HepG2 (cell line): ENCODE measurements around the gene DEPDC5. TPM values are rescaled to one million over a fixed set of nuclear protein-coding genes. Genes with fewer than 3 reads are reported as not detected.

Experiments used
- ATAC-seq: fragments of 200-7000 bp; cut with Tn5 transposase; 3 replicates; pipeline ENCODE4 v1.9.1; 2020; ENCODE audit warnings: mild to moderate bottlenecking, moderate library complexity
- BruUV-seq: library from RNA; stranded (reverse); fragments of 400-500 nt; replicated peaks from 2 replicates; lab custom pipeline; 2021; lab: Mats Ljungman, UMichigan
- CTCF ChIA-PET: fragments of 300-600 bp; formaldehyde crosslinking; extraction: SDS; loops from one replicate; lab custom pipeline; 2021; ENCODE audit warnings: low total read pairs, inconsistent platforms, low intra/inter-chr PET ratio; lab: Yijun Ruan, JAX
- POLR2A ChIA-PET: fragments of 350-600 bp; sonication (Branson Sonifier 250); formaldehyde crosslinking; loops from one replicate; lab custom pipeline; 2020; ENCODE audit warnings: antibody characterized with exemption, inconsistent platforms; lab: Yijun Ruan, JAX
- DNase-seq: peaks from one replicate; pipeline ENCODE4 v3.0.0-alpha.2; 2015; ENCODE audit warnings: low spot score
- FAIRE-seq: peaks from 3 replicates; lab custom pipeline; 2011; peaks lifted over from hg19 to GRCh38; lab: Jason Lieb, UNC
- H2AFZ ChIP-seq: one replicate; pipeline ENCODE4 v1.6.1; 2011; ENCODE audit warnings: low read length, inconsistent platforms
- H3K27ac ChIP-seq: fragments of 300-600 bp; 3 replicates; pipeline ENCODE4 v1.8.0; 2011; ENCODE audit warnings: mixed run types, mild to moderate bottlenecking, mixed read lengths, low read length, inconsistent platforms; ENCODE audit not compliant: insufficient read depth; ENCODE audit errors: extremely low read length
- H3K27me3 ChIP-seq, 2 experiments: fragments of 200-600 bp in 1 of 2; 2 replicates in 1 of 2; 3 replicates in 1 of 2; pipeline versions ENCODE4 v1.6.0 to v1.8.0; 2011; ENCODE audit warnings: low read length in 2 of 2, mild to moderate bottlenecking in 2 of 2, moderate library complexity in 2 of 2, inconsistent platforms in 1 of 2; ENCODE audit not compliant: insufficient read depth in 2 of 2, control insufficient read depth in 1 of 2
- H3K36me3 ChIP-seq, 2 experiments: fragments of 200-600 bp in 1 of 2; replicated peaks in 1 of 2; 2 replicates in 1 of 2; 3 replicates in 1 of 2; pipeline versions ENCODE4 v1.5.1 to v1.8.0; 2011; ENCODE audit warnings: low read length in 2 of 2, inconsistent platforms in 1 of 2; ENCODE audit not compliant: insufficient read depth in 2 of 2, control insufficient read depth in 1 of 2
- H3K4me1 ChIP-seq: 2 replicates; pipeline ENCODE4 v1.5.1; 2012; ENCODE audit warnings: low read length, inconsistent platforms; ENCODE audit not compliant: insufficient read depth
- H3K4me2 ChIP-seq: 2 replicates; pipeline ENCODE4 v1.6.0; 2011; ENCODE audit warnings: low read depth, low read length, inconsistent platforms
- H3K4me3 ChIP-seq, 3 experiments: fragments of 200-600 bp in 1 of 3; sonication (generic), shearing (Covaris generic) in 1 of 3; replicated peaks in 1 of 3; 2 replicates each; pipeline ENCODE4 v1.5.1; 2011 to 2016; ENCODE audit warnings: low read length in 3 of 3, inconsistent platforms in 2 of 3, low read depth in 2 of 3, mild to moderate bottlenecking in 2 of 3, control low read depth in 1 of 3, mixed read lengths in 1 of 3; ENCODE audit not compliant: insufficient read depth in 1 of 3
- H3K79me2 ChIP-seq: one replicate; pipeline ENCODE4 v1.6.1; 2011; ENCODE audit warnings: low read length, inconsistent platforms; ENCODE audit not compliant: insufficient read depth
- H3K9ac ChIP-seq: 2 replicates; pipeline ENCODE4 v1.6.0; 2011; ENCODE audit warnings: mild to moderate bottlenecking, low read depth, low read length, inconsistent platforms; ENCODE audit not compliant: insufficient read depth
- H3K9me3 ChIP-seq: 2 replicates; pipeline ENCODE4 v1.5.1; 2012; ENCODE audit warnings: mild to moderate bottlenecking, low read length
- H4K20me1 ChIP-seq: 2 replicates; pipeline ENCODE4 v1.6.0; 2011; ENCODE audit warnings: inconsistent platforms, mild to moderate bottlenecking, low read length, moderate library complexity; ENCODE audit not compliant: insufficient read depth
- ATF4 ChIP-seq, 2 experiments: fragments of 450-650 bp in 1 of 2; sonication (generic) in 1 of 2; formaldehyde crosslinking; IDR thresholded peaks; 2 replicates each; pipeline versions ENCODE4 v1.5.0 to v1.8.0; 2020 to 2022; ENCODE audit warnings: mild to moderate bottlenecking in 1 of 2, missing genetic modification reagents in 1 of 2
- CEBPB ChIP-seq: IDR thresholded peaks from 2 replicates; pipeline ENCODE4 v1.6.1; 2011; ENCODE audit warnings: low read depth, low read length, improper control_type of control experiment, borderline replicate concordance
- CEBPG ChIP-seq: IDR thresholded peaks from 2 replicates; pipeline ENCODE4 v1.6.1; 2016
- EEA1 ChIP-seq: sonication (generic); formaldehyde crosslinking; IDR thresholded peaks from 2 replicates; pipeline ENCODE4 v1.5.1; 2020; ENCODE audit warnings: mild to moderate bottlenecking, missing genetic modification reagents, borderline replicate concordance
- GMEB1 ChIP-seq: sonication (generic); formaldehyde crosslinking; IDR thresholded peaks from 2 replicates; pipeline ENCODE4 v1.5.1; 2020; ENCODE audit warnings: missing genetic modification reagents, mild to moderate bottlenecking, borderline replicate concordance
- MEIS2 ChIP-seq: sonication (generic); formaldehyde crosslinking; IDR thresholded peaks from 2 replicates; pipeline ENCODE4 v1.9.0; 2021; ENCODE audit warnings: mild to moderate bottlenecking, missing genetic modification reagents
- RCOR2 ChIP-seq: IDR thresholded peaks from 2 replicates; pipeline ENCODE4 v1.6.1; 2016; ENCODE audit warnings: missing biosample characterization, missing genetic modification reagents
- RFX1 ChIP-seq: fragments of 450-650 bp; IDR thresholded peaks from 2 replicates; pipeline ENCODE4 v1.6.1; 2017
- SOX13 ChIP-seq, 3 experiments: fragments of 450-650 bp in 1 of 3; sonication (generic) in 1 of 3; formaldehyde crosslinking in 1 of 3; IDR thresholded peaks in 2 of 3; conservative IDR thresholded peaks in 1 of 3; 2 replicates each; pipeline versions ENCODE4 v1.5.0 to v1.6.1; 2016 to 2020; ENCODE audit warnings: antibody characterized with exemption in 1 of 3, mild to moderate bottlenecking in 1 of 3, missing compliant biosample characterization in 1 of 3, missing genetic modification reagents in 1 of 3, moderate library complexity in 1 of 3
- SOX6 ChIP-seq, 2 experiments: fragments of 450-650 bp in 1 of 2; sonication (generic) in 1 of 2; formaldehyde crosslinking in 1 of 2; IDR thresholded peaks; 2 replicates each; pipeline versions ENCODE4 v1.4.0 to v1.6.1; 2017 to 2020; ENCODE audit warnings: antibody characterized with exemption in 1 of 2, mild to moderate bottlenecking in 1 of 2, missing genetic modification reagents in 1 of 2
- TARDBP ChIP-seq: sonication (generic); formaldehyde crosslinking; IDR thresholded peaks from 2 replicates; pipeline ENCODE4 v1.8.0; 2022; ENCODE audit warnings: mild to moderate bottlenecking, missing genetic modification reagents
- ZFX ChIP-seq: sonication (generic); formaldehyde crosslinking; IDR thresholded peaks from 2 replicates; pipeline ENCODE4 v1.4.0; 2020; ENCODE audit warnings: mild to moderate bottlenecking, low read depth, missing genetic modification reagents, moderate library complexity
- ZNF441 ChIP-seq: sonication (generic); formaldehyde crosslinking; IDR thresholded peaks from 2 replicates; pipeline ENCODE4 v1.7.0; 2021; ENCODE audit warnings: missing genetic modification reagents, borderline replicate concordance
- ZNF644 ChIP-seq: IDR thresholded peaks from 2 replicates; pipeline ENCODE4 v1.6.1; 2016; ENCODE audit warnings: low read depth
- WGBS: methylation state at CpG from one replicate; pipeline ENCODE4 v1.1.6; 2017; ENCODE audit warnings: low lambda C conversion rate; 5-methylcytosine and 5-hydroxymethylcytosine counted together
- in situ Hi-C: cut with HindIII; loops from 2 replicates; pipeline ENCODE4 v1.10.0; 2017; ENCODE audit warnings: low pct_unique_long_range_greater_than_20kb; ENCODE audit not compliant: extremely low pct_ligation_motif_present
- intact Hi-C: fragments of 100-400 bp; cut with micrococcal nuclease; formaldehyde crosslinking; loops from one replicate; pipeline ENCODE4 v1.10.0; 2022; ENCODE audit not compliant: unreplicated experiment
- polyA plus RNA-seq, 8 experiments: library from polyadenylated mRNA; depleted of rRNA in 3 of 8; stranded (reverse) in 7 of 8; unstranded in 1 of 8; fragments of >200 nt; fragmentation: Illumina TruSeq in 4 of 8; extraction: Trizol in 4 of 8; gene quantifications; 2 replicates each; pipeline versions ENCODE4 v1.2.1 to v1.2.3, GENCODE V29; 2011 to 2016; ENCODE audit warnings: low read depth in 4 of 8, missing spikeins in 1 of 8, mixed read lengths in 1 of 8; ENCODE audit not compliant: insufficient read depth in 1 of 8
- total RNA-seq, 5 experiments: library from RNA; depleted of rRNA; stranded (reverse); fragments of >200 nt; fragmentation: Illumina TruSeq; extraction: Trizol; gene quantifications; 2 replicates each; pipeline ENCODE4 v1.2.3, GENCODE V29; 2016; ENCODE audit warnings: low read depth in 1 of 5

DEPDC5 gene
- total and polyA plus RNA-seq, 2 of the 13 experiments (the other 11 are each of a cell fraction or from before 2014, with no cell fraction given): 9.8 to 12.4 TPM

GRCh38 chr22:31929167-31929930 is 175.5 kb downstream of the DEPDC5 start:
- ChIA-PET POLR2A (interaction anchor here (0.7 kb wide), 1 partner anchor 16 kb away, joined by 3 read pairs; no protein-coding TSS in a partner anchor), CTCF (no interaction called here)
- ATAC-seq (no peak), FAIRE-seq (no peak), DNase-seq (no peak)
- H3K9me3 ChIP-seq: no peaks in the 10 kb centered on the region
- H3K27me3 ChIP-seq: peaks cover 0 to 6% of the 10 kb centered on the region in 2 experiments; a peak in 3 of 5 replicates
- H3K4me2 ChIP-seq: no peak overlapping the region
- H2AFZ ChIP-seq: no peak overlapping the region
- H3K36me3 ChIP-seq: no peaks in the 10 kb centered on the region
- H3K4me1 ChIP-seq: peaks cover 26% of the 10 kb centered on the region
- WGBS: 13% methylated on average over 7 of the region's 8 CpGs
- no peak for TF ChIP-seq RFX1
- 0 out of 2 replicates have a peak, but pooled peaks have one; percentile 26 for TF ChIP-seq ZFX (CRISPR knock-in tag)
- intact Hi-C loops: no loop called here
- no TSS peak for BruUV-seq
- H3K79me2 ChIP-seq: no peaks in the 10 kb centered on the region
- no peak overlapping the region for H3K27ac ChIP-seq
- no peak overlapping the region for H3K9ac ChIP-seq
- no peak overlapping the region for H3K4me3 ChIP-seq
- H4K20me1 ChIP-seq: no peaks in the 10 kb centered on the region
- in situ Hi-C loops: no loop called here

- no peak overlapping the region for H3K9ac ChIP-seq
- peak; percentile 41 for ATAC-seq
- H3K4me3 ChIP-seq: no peak overlapping the region
- H3K4me2 ChIP-seq: no peak overlapping the region; the same call in 1 of the 2 replicates
- TF ChIP-seq CEBPG (peak; percentile 66), RCOR2 (CRISPR knock-in tag) (no peak), CEBPB (peak; percentile 74), MEIS2 (no peak), TARDBP (CRISPR knock-in tag) (no peak), ZNF644 (CRISPR knock-in tag) (0 out of 2 replicates have a peak, but pooled peaks have one; percentile 39), SOX13 (IDR thresholded peaks at IDR 0.05) (no peak), SOX13 (CRISPR knock-in tag; conservative IDR thresholded peaks at IDR 0.05 in 1 of 2, IDR thresholded peaks at IDR 0.05 in 1 of 2) (peak in 1 of 2 experiments; percentile 50; a peak in 2 of 4 replicates), GMEB1 (no peak), SOX6 (IDR thresholded peaks at IDR 0.05) (no peak), SOX6 (CRISPR knock-in tag; IDR thresholded peaks at IDR 0.05) (peak; percentile 42; the same call in 1 of the 2 replicates), EEA1 (CRISPR knock-in tag) (no peak), ZNF441 (CRISPR knock-in tag) (no peak), ATF4 (CRISPR knock-in tag; IDR thresholded peaks at IDR 0.05) (peak in 1 of 2 experiments; percentile 82; a peak in 2 of 4 replicates)
- ChIA-PET CTCF (no interaction called here), POLR2A (interaction anchor here (2.1 kb wide), 1 partner anchor 17 kb away, joined by 4 read pairs; no protein-coding TSS in a partner anchor)
- in situ Hi-C loops: no loop called here
- H3K27me3 ChIP-seq: peaks cover 0 to 16% of the 10 kb centered on the region in 2 experiments; a peak in 3 of 5 replicates
- H3K79me2 ChIP-seq: no peaks in the 10 kb centered on the region
- 8% methylated on average over 4 of the region's 5 CpGs for WGBS
- H3K27ac ChIP-seq: no peak overlapping the region
- BruUV-seq: no TSS peak
- FAIRE-seq: no peak
- peaks cover 39% of the 10 kb centered on the region for H3K4me1 ChIP-seq
- DNase-seq: peak; percentile 34
- no peaks in the 10 kb centered on the region for H3K9me3 ChIP-seq
- no peaks in the 10 kb centered on the region for H3K36me3 ChIP-seq
- intact Hi-C loops: no loop called here
- no peaks in the 10 kb centered on the region for H4K20me1 ChIP-seq
- peak overlapping the region; percentile 21 for H2AFZ ChIP-seq
Observed at GRCh38 chr22:31932863-31933262, 179.0 kb downstream of the DEPDC5 start.
